ENCODE data around the gene SSBP3.

DNA sequence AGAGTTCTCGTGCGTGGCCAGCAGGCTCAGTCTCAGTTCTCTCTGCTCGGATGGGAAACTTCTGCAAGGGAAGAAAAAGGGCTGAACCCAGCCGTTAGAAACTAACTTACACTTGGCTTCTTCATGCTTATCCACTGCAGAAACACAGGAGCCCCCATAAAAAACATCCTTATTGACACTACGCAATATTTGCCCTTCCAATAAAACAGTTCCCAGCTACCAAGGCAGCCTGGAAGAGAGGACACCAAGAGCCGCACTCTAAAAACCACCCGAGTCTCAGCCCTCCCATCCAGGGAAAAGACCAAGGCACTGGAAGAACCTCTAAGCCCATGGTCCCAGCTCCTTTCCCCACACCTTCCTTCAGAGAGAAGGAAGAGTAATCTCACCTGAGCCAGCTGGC, 61.1 kb downstream of the SSBP3 start:
- TF ChIP-seq CTCF (IDR thresholded peaks at IDR 0.05) = no peak
- TF ChIP-seq POLR2A (IDR thresholded peaks at IDR 0.05; ENCODE audit: low read depth) = no peak
